HG03196 (cell line): Measurements from ENCODE around the gene MMP3.

Source experiments
- ATAC-seq: cut with Tn5 transposase; IDR thresholded peaks from one replicate; pipeline ENCODE4 v1.9.1; 2021; ENCODE audit not compliant: unreplicated experiment

The MMP3 gene

GRCh38 chr11:102832612-102833011 is 10.8 kb downstream of the MMP3 start:
- ATAC-seq: no peak

DNA sequence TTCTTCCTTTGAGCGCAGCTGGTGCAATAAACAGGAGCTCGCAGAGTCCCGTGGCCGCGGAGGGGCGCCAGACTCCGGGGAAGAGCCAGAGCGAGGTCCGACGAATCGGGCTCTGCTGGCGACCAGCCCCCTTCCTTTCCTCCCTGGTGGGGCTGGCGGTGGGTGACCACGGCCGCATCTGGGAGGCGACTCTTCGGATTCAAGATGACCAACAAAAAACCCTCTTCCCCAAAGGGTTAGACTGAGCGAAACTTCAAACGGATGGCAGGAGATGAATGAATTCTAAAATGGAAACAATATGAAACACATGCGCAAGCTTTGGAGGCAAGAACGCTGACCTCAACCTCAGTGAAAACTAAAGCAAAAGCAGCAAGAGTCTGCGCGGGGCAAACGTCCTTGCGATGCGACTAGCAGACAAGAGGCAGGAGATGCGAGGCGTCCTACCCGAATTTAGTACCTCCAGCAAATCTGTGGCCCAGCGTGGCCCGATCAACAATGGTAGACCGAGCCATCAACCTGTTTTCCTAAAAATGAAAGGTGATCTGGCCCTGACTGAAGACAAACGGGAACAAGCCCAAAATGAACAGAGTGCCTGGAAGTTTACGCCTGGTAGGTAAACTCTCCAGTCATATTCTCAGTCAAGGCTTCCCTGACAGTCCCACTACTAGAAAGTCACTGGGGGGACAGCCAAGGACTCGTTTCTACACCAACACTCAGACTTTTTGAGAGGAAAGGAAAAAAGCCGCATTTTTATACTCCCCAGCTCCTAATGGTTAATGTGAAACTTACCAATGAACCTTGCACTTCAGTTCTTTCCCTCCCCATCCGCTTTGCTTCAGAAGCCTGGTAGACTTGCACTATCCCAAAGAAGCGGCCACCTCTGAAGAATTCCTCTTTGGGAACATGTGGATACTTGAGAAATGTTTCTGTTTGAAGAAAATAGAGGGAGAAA is 11.6 kb downstream of the MMP3 start:
- ATAC-seq: no peak

- no peak for ATAC-seq
These were observed 12.3 kb downstream of the MMP3 start for GRCh38 chr11:102831128-102831488.

DNA sequence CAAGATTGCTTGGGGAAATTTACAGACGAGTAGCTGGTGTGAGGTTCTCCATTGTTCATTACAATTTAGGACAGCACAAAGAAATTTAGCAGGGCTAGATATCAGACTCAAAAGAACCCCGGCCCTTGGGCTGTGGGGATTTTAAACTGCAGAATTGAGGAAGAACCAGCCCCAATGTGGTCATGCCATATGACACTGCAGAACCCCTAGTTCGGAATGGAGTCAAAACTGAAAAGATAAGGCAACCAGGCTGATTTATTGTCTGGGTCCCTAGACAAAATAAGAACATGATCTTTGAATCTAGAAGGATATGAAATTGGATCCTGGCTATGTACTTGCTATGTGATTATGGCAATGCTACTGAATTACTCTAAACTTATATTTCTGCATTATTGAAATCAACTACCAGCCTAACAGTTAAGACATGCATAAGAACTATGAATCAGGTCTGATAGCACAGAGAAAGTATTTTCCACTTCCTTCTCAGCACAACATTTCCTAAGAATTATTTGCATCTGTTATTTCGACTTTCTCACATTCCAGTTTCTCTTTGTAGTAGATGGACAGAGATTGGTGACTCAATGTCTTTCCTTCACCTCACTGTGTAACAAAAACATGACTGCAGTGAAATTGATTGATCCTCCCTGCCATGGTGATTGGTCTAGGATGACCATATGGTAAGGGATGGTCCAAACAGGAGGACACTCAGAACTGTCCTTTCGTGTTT is 13.2 kb downstream of the MMP3 start:
- no peak for ATAC-seq

DNA sequence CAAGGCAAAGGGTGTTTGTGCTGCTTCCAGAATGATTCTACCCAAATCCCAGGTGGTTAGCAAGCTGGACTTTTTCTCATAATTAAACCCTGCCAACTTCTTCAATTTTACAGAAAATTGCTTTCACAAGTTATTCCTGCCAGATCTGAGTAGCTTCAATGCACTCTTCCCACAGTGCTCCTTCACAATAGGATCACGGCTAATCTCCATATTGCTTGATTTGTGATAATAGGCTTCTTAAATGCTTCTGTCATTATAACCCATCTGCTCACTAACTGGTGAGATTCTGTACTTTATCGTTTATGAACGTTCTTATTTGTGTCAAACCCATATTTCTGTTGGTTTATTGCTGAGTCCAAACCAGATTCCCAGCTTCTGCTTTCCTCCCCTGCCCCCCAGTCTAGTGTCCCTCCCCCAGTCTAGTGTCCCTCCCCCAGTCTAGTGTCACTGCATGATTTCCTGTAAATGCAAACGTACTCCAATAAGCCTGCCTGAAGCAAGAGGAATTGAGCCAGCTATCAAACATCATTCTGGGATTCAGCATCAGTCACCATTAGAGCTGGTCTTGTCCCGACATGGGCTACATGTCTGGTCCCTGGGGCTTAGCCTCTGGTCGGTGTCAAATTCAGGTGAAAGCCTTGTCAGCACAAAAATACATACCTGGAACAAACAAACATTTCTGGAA is 14.0 kb downstream of the MMP3 start:
- no peak for ATAC-seq

DNA sequence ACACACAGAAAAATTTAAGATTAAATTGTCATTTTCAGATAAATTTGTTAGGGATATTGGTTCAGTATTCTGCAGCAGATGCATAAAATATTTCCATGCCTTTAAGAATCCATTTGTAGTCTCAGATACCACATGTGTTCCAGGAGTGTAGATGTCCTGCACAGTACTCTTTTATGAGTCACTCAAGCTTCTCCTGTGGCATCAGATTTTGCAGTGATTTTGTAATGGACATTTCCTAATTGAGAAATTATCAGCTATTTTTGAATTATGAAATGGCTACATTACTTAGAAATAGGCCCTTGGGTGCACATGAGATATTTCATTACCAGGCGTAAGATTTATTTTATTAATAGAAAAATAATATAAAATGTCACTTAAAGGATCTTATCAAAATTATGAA is 18.9 kb downstream of the MMP3 start:
- ATAC-seq: no peak

GRCh38 chr11:102819491-102819890 is 23.9 kb downstream of the MMP3 start:
- ATAC-seq: no peak

DNA sequence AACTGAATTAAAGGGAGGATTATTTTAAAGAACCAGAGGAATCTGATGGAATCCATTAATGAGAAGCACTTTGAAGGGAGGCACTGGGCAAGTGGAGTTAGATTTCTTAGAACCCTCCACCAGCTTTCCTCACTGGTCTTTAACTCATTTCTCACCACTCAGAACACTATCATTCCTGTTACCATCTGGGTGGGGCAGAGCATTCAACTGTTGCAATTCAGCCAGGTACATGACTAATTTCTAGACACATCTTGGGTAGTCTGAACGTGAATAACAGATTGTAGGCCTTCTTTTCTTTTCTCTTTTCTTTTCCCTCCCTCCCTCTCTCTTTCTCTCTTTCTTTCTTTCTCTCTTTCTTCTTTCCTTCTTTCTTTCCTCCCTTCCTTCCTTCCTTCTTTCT is 29.9 kb downstream of the MMP3 start:
- no peak for ATAC-seq

- ATAC-seq: no peak
These were observed 31.2 kb downstream of the MMP3 start for GRCh38 chr11:102812188-102812587.

DNA sequence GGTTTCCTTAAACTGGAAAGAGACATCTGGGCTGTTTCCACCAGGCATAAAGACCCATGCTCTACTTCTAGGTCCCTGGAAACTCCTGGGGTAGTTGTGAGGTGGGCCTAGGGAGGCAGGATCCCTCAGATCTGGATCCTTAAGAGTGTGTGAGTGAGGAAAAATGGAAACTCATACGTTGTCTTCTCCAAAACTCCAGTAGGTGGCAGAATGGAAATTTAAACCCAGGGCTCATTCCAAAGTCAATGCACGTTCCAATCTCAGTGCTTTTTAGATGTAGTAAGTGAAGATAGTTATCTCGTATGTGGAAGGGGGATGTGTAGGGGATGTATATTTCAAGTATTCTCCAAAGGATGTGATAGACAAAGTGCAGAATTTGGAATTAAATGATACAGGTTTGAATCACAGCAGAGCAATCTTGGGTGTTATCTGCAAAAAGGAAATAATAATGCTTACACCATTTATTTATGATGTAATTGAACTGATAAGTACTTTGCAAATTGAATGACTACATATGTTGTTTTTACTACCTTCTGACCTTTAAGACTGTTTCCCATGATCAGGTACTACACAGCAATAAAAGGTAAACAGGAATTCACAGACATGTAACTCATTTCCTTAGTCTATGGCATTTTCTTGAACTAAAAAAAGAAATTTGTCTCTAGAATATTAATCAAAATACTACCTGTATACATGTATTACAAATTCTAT is 32.3 kb downstream of the MMP3 start:
- no peak for ATAC-seq

GRCh38 chr11:102809971-102810370 is 33.4 kb downstream of the MMP3 start:
- no peak for ATAC-seq

DNA sequence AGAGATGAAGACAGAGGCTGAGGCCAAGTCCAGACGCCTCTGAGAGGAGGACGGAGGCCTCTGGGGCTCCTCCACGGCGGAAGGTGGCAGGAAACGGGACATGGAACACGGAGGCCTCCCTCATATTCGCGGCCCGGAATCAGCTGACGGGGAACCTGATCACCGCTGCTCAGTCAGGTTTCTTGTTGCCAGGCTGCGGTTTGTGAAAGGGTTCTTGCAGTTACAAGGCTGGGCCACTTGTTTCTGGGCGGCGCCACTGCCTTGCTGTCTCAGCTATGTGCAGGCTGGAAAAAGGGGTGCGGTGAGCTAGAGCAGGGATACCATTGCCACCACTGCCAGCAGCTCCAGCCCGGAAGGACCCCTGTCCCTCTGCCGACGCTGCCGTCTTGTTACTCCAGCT is 35.5 kb downstream of the MMP3 start:
- no peak for ATAC-seq

- no peak for ATAC-seq
These were observed 37.1 kb downstream of the MMP3 start for GRCh38 chr11:102806296-102806695.

- no peak for ATAC-seq
These were observed 41.1 kb downstream of the MMP3 start for GRCh38 chr11:102802341-102802740.

GRCh38 chr11:102800767-102801166 is 42.6 kb downstream of the MMP3 start:
- no peak for ATAC-seq

DNA sequence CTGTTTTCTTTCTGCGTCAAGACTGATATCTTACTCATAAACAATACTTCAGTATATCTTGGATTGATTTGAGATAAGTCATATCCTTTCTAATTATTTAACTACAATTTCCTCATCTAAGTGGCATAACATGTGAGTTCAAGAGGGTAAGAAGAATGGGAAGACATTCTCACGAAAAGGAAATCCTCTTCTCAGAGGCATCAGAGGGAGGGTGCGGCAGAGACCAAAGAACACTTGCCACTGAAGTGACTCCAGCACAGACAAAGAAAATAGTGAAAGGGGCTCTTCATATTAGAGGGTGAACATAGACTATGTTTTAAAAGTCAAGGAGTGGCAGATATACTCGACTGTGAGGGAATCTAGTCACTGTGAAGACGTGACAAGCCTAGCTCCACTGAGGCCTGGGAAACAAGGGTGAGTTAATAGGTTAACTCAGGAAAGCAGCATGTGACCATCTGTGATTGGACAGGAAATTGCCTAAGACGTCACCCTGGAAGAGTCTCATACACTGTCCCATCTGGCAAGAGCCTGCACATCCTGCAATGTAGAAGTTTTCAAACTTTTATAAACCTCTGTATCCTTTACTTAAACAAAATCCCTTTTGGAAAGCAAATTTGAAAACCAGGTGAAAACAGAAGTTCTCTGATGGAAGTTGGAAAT is 43.6 kb downstream of the MMP3 start:
- no peak for ATAC-seq

DNA sequence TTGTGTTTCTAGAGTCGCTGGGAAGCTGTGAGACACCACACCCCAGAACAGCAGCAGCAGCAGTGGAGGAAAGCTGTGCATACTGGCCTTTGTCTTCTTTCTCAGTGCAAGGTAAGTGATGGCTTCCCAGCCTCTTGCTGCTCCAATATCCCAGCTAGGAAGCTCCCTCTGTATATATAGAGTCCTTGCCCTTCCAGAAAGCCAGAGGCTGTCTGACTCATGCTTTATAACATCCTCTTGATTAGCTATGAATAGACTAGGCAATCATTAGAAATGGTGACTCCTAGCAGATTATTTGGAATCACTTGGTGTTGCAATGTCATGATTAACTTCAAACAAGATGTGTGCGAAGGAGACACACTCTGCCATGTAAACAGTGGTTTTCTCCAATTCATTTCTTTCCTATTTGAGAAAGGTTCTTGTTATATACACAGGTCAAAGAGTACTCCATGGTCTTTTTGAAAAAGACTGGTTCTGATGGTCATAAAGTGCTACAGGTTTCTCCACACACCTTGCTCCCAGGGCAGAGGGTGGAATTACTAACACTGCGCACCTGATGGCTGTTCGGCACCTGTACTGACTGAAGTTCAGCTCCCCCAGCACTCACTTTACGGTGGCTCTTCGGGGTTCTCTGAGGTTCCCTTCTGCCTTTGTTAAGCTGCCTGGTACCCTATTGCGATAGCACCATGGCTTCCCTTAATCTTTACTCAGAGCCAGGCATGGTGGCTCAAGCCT is 45.2 kb downstream of the MMP3 start, which contains the start of gene MMP1:
TSS of gene MMP1 (minus strand) at position 149 of the 735 bp plus-strand sequence. CDS start at position 81, 68 bp downstream.
- no peak for ATAC-seq

- ATAC-seq: peak; percentile 95
These were observed 49.0 kb downstream of the MMP3 start for GRCh38 chr11:102794382-102794781.

DNA sequence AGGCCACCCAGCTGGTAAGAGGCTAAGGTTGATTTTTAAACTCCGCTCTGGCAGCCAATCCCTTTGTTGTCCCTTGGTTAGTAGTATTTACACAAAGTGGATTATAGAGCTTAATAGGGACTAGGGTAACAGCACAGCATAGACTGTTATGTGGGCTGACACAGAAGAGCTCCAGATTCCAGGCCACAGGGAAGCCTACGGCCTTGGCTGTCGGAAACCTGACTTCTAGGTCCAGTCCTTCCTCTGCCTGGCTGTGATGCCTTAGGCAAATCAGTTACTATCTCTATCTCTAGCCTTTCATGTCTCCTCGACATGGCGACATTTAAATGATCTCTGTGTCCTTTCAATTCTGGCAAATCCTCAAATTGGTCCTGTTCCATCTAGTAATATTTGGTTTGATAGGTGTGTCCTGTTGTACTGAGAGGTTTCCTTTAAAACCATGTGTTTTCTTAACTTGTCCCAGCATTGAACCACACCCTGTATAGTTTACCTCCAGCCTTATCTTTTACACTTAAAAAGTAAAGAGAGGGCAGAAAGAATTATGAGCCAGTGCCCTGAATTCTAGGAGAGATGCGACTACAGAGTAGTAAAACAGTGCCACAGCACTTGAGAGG is 49.6 kb downstream of the MMP3 start:
- ATAC-seq: no peak
